Neutrophil (primary cell): Measurements from ENCODE around the gene RAB18.

ENCODE experiments used
- H3K27ac ChIP-seq: fragments of 200-600 bp; sonication (generic); 2 replicates; pipeline ENCODE4 v1.5.1; 2016; ENCODE audit warnings: mild to moderate bottlenecking, moderate library complexity
- H3K27me3 ChIP-seq: fragments of 200-600 bp; sonication (generic); 2 replicates; pipeline ENCODE4 v1.6.0; 2016; ENCODE audit warnings: mild to moderate bottlenecking
- H3K36me3 ChIP-seq: fragments of 200-600 bp; sonication (generic); 2 replicates; pipeline ENCODE4 v1.5.1; 2017
- H3K4me1 ChIP-seq, 2 experiments: fragments of 200-600 bp in 1 of 2; sonication (generic) in 1 of 2; 1 replicate in 1 of 2; 2 replicates in 1 of 2; pipeline versions ENCODE4 v1.5.1 to v1.6.1; 2013 to 2016; ENCODE audit warnings: low read depth in 1 of 2, low read length in 1 of 2, mild to moderate bottlenecking in 1 of 2, moderate library complexity in 1 of 2; ENCODE audit not compliant: control insufficient read depth in 1 of 2, insufficient read depth in 1 of 2
- H3K4me3 ChIP-seq, 2 experiments: fragments of 200-600 bp in 1 of 2; sonication (generic) in 1 of 2; 1 replicate in 1 of 2; 2 replicates in 1 of 2; pipeline ENCODE4 v1.5.1; 2013 to 2016; ENCODE audit warnings: low read depth in 1 of 2, low read length in 1 of 2, mild to moderate bottlenecking in 1 of 2, moderate library complexity in 1 of 2
- H3K9me3 ChIP-seq: fragments of 200-600 bp; sonication (generic); 2 replicates; pipeline ENCODE4 v1.5.1; 2016
- TF ChIP-seq, protein P1 (sequence below): fragments of 200-600 bp; sonication (generic); IDR thresholded peaks from 2 replicates; pipeline ENCODE4 v1.5.1; 2016; ENCODE audit warnings: antibody characterized with exemption

Gene RAB18

GRCh38 chr10:27547047-27547446 is 42.9 kb downstream of the RAB18 start:
- H3K27ac ChIP-seq = no peak overlapping the region
- H3K4me1 ChIP-seq = no peaks in the 10 kb centered on the region
- H3K36me3 ChIP-seq = peaks cover 27% of the 10 kb centered on the region
- no peaks in the 10 kb centered on the region for H3K27me3 ChIP-seq
- H3K9me3 ChIP-seq = no peaks in the 10 kb centered on the region
- TF ChIP-seq, protein P1, sequence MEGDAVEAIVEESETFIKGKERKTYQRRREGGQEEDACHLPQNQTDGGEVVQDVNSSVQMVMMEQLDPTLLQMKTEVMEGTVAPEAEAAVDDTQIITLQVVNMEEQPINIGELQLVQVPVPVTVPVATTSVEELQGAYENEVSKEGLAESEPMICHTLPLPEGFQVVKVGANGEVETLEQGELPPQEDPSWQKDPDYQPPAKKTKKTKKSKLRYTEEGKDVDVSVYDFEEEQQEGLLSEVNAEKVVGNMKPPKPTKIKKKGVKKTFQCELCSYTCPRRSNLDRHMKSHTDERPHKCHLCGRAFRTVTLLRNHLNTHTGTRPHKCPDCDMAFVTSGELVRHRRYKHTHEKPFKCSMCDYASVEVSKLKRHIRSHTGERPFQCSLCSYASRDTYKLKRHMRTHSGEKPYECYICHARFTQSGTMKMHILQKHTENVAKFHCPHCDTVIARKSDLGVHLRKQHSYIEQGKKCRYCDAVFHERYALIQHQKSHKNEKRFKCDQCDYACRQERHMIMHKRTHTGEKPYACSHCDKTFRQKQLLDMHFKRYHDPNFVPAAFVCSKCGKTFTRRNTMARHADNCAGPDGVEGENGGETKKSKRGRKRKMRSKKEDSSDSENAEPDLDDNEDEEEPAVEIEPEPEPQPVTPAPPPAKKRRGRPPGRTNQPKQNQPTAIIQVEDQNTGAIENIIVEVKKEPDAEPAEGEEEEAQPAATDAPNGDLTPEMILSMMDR = no peak
- H3K4me3 ChIP-seq = no peak overlapping the region

DNA sequence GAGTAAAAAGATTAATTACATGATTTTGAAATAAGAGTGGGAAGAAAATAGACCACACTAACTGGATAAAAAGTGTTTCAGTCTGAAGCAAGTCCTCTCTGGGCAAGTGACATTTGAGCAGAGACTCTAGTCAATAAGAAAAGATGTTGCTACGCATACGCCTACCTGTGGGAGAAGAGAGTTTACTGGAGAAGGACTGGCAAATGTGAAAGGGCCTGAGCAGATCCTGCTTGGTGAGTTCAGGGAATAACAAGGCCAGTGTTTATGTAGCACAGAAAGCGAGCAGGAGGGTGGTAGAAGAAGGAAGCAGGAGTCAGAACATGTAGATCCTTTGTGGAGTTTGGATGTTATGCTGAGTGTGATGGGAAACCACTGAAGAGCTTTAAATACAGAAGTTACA is 43.4 kb downstream of the RAB18 start:
- Histone ChIP-seq H3K36me3 (peaks cover 23% of the 10 kb centered on the region), H3K9me3 (no peaks in the 10 kb centered on the region), H3K27me3 (no peaks in the 10 kb centered on the region), H3K4me3 (no peak overlapping the region), H3K27ac (peak overlapping the region; percentile 12), H3K4me1 (no peaks in the 10 kb centered on the region)
- TF ChIP-seq, protein P1 = no peak

DNA sequence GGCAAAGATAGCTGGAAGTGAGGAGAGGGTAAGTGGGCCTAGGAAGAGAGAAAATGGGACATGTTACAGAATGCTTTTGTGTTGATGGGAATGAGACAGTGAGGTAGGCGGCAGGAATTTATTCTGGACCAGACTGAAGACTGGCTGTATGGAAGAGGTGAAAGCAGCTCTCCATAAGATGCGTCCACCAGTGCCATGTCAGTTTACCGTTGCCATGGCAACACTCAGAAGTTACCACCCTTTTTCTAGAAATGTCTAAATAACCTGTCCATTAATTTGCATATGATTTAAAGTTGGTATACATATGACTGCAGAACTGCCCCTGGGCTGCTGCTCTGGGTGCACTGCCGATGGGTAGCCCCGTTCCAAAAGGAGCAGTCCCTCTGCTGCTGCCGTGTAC is 46.7 kb downstream of the RAB18 start:
- H3K4me3 ChIP-seq = no peak overlapping the region
- TF ChIP-seq, protein P1 = no peak
- H3K9me3 ChIP-seq = no peaks in the 10 kb centered on the region
- H3K4me1 ChIP-seq = no peaks in the 10 kb centered on the region
- no peaks in the 10 kb centered on the region for H3K27me3 ChIP-seq
- H3K27ac ChIP-seq = no peak overlapping the region
- H3K36me3 ChIP-seq = peaks cover 4% of the 10 kb centered on the region

DNA sequence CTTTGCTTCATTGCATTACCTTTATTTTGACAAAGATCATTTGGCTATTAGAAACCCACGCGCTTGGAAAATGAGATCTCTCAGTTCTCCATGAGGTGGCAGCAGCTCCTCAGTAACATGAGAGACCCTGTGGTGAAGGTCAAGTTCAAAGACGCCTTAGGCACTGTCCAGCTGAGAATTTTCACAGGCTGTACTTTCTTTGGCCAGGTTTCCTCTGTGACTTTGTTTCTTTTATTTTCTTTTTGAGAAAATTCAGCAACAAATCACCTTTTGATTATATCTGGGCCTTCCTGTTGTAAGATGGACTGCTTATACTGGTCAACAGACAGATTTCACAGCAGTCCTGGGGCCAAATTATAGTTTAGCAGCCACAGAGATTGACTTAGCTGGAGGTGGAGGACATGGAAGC is 54.5 kb downstream of the RAB18 start:
- no peak overlapping the region for H3K27ac ChIP-seq
- no peaks in the 10 kb centered on the region for H3K27me3 ChIP-seq
- no peak overlapping the region for H3K4me3 ChIP-seq
- H3K36me3 ChIP-seq = no peaks in the 10 kb centered on the region
- no peaks in the 10 kb centered on the region for H3K4me1 ChIP-seq
- H3K9me3 ChIP-seq = no peaks in the 10 kb centered on the region
- TF ChIP-seq, protein P1 = peak; percentile 49

DNA sequence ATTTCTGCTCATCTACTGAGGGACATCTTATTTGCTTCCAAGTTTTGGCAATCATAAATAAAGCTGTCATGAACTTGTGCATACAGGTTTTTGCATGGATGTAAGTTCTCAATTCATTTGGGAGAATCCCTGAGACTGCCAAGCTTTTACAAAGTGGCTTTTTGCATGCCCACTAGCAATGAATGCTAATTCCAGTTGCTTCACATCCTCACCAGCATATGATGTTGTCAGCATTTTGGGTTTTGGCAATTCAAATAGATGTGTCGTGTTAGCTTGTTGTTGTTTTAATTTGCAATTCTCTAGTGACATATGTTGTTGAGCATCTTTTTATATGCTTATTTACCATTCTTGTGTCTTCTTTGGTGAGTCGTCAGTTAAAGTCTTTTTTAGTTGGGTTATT is 57.2 kb downstream of the RAB18 start:
- H3K36me3 ChIP-seq = no peaks in the 10 kb centered on the region
- TF ChIP-seq, protein P1 = no peak
- no peaks in the 10 kb centered on the region for H3K9me3 ChIP-seq
- H3K27ac ChIP-seq = no peak overlapping the region
- H3K4me1 ChIP-seq = peaks cover 0 to 13% of the 10 kb centered on the region in 2 experiments
- no peak overlapping the region for H3K4me3 ChIP-seq
- H3K27me3 ChIP-seq = no peaks in the 10 kb centered on the region

- H3K27ac ChIP-seq = peak overlapping the region; percentile 52
These were observed 60.3 kb downstream of the RAB18 start for GRCh38 chr10:27564398-27564797.

More at GRCh38 chr10:27564398-27564797, 60.3 kb downstream of the RAB18 start:
- H3K4me1 ChIP-seq = peaks cover 25 to 40% of the 10 kb centered on the region in 2 experiments
- TF ChIP-seq, protein P1 = no peak
- no peaks in the 10 kb centered on the region for H3K9me3 ChIP-seq
- H3K27me3 ChIP-seq = no peaks in the 10 kb centered on the region
- H3K36me3 ChIP-seq = no peaks in the 10 kb centered on the region
- H3K4me3 ChIP-seq = no peak overlapping the region
